Measurements from ENCODE around the gene CEP128. TPM values are rescaled to one million over a fixed set of nuclear protein-coding genes. Genes with fewer than 3 reads are reported as not detected.

CEP128 gene
- polyA plus RNA-seq, 4 donors, result 0.22 to 2.2 (median 1.1) TPM

DNA sequence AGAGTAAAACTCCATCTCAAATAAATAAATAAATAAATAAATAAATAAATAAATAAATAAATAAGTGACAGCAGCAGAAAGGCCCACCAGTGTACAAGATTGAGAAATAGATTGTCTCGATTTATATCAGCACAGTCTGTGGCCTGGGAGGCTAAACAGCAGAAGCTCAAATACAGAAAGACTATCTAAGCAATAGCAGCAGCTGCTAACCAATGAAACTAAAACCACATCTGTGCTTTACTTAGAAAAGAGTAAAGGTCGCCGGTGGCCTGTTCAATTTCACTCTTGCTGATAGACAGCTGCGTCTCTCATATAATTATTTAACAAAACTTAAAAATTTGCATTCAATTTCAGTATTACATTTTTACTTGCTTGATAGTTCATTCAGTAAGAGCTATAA lies 325.7 kb downstream of the CEP128 start:
- 19 to 58% (median 28%) methylated on average over 4 of the region's 4 CpGs for WGBS, 3 donors
- no peaks in the 10 kb centered on the region for H3K36me3 ChIP-seq (ENCODE audit: control insufficient read depth in 3 of 3, insufficient read depth in 2 of 3, low read depth in 1 of 3, low read length in 3 of 3)
- H3K4me1 ChIP-seq (ENCODE audit: control insufficient read depth in 3 of 3, insufficient read depth in 2 of 3, low read depth in 1 of 3, low read length in 2 of 3), result no peaks in the 10 kb centered on the region
- no peaks in the 10 kb centered on the region for H3K27me3 ChIP-seq (ENCODE audit: control insufficient read depth in 3 of 3, insufficient read depth in 3 of 3, low read length in 3 of 3)
- DNase-seq, result peak in 1 of 2 donors; percentile 15
- peaks cover 0 to 3% of the 10 kb centered on the region in 2 donors for H3K9me3 ChIP-seq (ENCODE audit: control insufficient read depth in 2 of 2, insufficient read depth in 1 of 2, low read depth in 1 of 2, low read length in 1 of 2)
- H3K27ac ChIP-seq (ENCODE audit: low read depth in 1 of 3, low read length in 2 of 3), result no peak overlapping the region
- no peak overlapping the region for H3K4me3 ChIP-seq (ENCODE audit: low read depth in 1 of 3, low read length in 3 of 3)
- no peak for FAIRE-seq

DNA sequence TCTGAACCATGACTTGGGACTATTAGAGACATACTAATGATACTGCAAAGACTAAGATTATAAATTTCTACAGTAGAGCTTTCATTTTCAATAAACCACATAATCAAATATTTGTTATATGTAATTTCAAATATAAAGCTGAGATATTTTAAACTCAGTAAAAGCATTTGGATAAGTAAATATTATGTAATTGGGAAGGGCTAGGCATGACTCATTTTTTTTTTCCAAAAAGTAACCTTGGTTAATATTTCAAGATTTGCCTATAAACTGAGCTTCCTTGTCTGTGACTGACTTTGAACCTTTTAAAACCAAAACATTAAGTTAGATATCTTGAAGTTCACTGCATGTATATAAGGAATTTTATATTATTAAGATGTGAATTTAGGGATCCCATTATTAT lies 332.5 kb downstream of the CEP128 start:
- Histone ChIP-seq H3K27me3 (ENCODE audit: control insufficient read depth in 3 of 3, insufficient read depth in 3 of 3, low read length in 3 of 3) (no peaks in the 10 kb centered on the region), H3K36me3 (ENCODE audit: control insufficient read depth in 3 of 3, insufficient read depth in 2 of 3, low read depth in 1 of 3, low read length in 3 of 3) (no peaks in the 10 kb centered on the region), H3K27ac (ENCODE audit: low read depth in 1 of 3, low read length in 2 of 3) (no peak overlapping the region), H3K9me3 (ENCODE audit: control insufficient read depth in 2 of 2, insufficient read depth in 1 of 2, low read depth in 1 of 2, low read length in 1 of 2) (no peaks in the 10 kb centered on the region), H3K4me1 (ENCODE audit: control insufficient read depth in 3 of 3, insufficient read depth in 2 of 3, low read depth in 1 of 3, low read length in 2 of 3) (no peaks in the 10 kb centered on the region), H3K4me3 (ENCODE audit: low read depth in 1 of 3, low read length in 3 of 3) (no peak overlapping the region)
- DNase-seq (no peak), FAIRE-seq (peak; percentile 10)

DNA sequence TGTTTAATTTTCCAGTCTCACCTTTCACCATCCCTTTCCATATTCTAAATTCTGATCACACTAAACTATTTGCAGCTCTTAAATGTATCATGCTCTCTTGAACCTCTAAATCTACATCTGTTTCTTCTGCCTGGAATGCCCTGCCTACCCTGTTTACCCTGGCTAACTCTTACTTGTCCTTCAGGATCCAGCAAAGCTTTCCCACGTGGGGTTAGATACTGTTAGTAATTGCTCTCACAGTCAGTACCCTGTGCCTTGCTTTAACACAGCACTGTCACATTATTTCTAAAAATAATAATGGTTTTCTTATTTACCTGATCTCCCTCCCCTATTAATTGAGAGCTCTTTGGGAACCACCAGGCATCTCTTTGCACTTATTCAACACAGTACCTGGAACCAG lies 333.0 kb downstream of the CEP128 start:
- WGBS, 3 donors, result 68 to 86% (median 69%) methylated on average over 1 of the region's 1 CpG
- Histone ChIP-seq H3K4me3 (ENCODE audit: low read depth in 1 of 3, low read length in 3 of 3) (no peak overlapping the region), H3K36me3 (ENCODE audit: control insufficient read depth in 3 of 3, insufficient read depth in 2 of 3, low read depth in 1 of 3, low read length in 3 of 3) (no peaks in the 10 kb centered on the region), H3K27ac (ENCODE audit: low read depth in 1 of 3, low read length in 2 of 3) (no peak overlapping the region), H3K4me1 (ENCODE audit: control insufficient read depth in 3 of 3, insufficient read depth in 2 of 3, low read depth in 1 of 3, low read length in 2 of 3) (no peaks in the 10 kb centered on the region), H3K27me3 (ENCODE audit: control insufficient read depth in 3 of 3, insufficient read depth in 3 of 3, low read length in 3 of 3) (no peaks in the 10 kb centered on the region), H3K9me3 (ENCODE audit: control insufficient read depth in 2 of 2, insufficient read depth in 1 of 2, low read depth in 1 of 2, low read length in 1 of 2) (no peaks in the 10 kb centered on the region)
- FAIRE-seq (no peak), DNase-seq (no peak)

- Histone ChIP-seq H3K36me3 (ENCODE audit: control insufficient read depth in 3 of 3, insufficient read depth in 2 of 3, low read depth in 1 of 3, low read length in 3 of 3) (no peaks in the 10 kb centered on the region), H3K9me3 (ENCODE audit: control insufficient read depth in 2 of 2, insufficient read depth in 1 of 2, low read depth in 1 of 2, low read length in 1 of 2) (no peaks in the 10 kb centered on the region), H3K27ac (ENCODE audit: low read depth in 1 of 3, low read length in 2 of 3) (no peak overlapping the region), H3K4me3 (ENCODE audit: low read depth in 1 of 3, low read length in 3 of 3) (no peak overlapping the region), H3K27me3 (ENCODE audit: control insufficient read depth in 3 of 3, insufficient read depth in 3 of 3, low read length in 3 of 3) (no peaks in the 10 kb centered on the region), H3K4me1 (ENCODE audit: control insufficient read depth in 3 of 3, insufficient read depth in 2 of 3, low read depth in 1 of 3, low read length in 2 of 3) (no peaks in the 10 kb centered on the region)
- no peak for FAIRE-seq
- WGBS, 3 donors, result 86 to 87% (median 86%) methylated on average over 5 of the region's 5 CpGs
- no peak for DNase-seq
Observed at GRCh38 chr14:80607430-80608190, 333.9 kb downstream of the CEP128 start.

DNA sequence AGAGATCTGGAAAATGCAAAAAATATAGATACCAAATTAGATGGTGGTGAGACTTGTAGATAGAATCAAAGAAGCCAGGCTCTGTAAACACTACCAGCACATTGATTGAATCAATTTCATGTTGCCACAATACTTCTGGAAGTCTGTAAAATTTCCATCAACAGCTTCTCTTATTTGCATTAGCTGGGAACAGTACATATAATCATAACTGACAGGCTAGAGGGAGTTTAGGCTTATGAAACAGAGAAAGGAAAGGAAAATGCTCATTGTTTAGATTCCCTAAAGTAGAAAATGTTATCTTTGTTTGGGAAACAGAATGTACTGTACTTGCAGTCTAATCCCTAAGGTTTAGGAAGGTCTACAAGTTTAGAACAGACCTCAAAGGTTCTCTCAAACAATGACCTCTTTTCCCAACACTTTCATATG lies 335.2 kb downstream of the CEP128 start:
- FAIRE-seq (no peak), DNase-seq (no peak)
- Histone ChIP-seq H3K9me3 (ENCODE audit: control insufficient read depth in 2 of 2, insufficient read depth in 1 of 2, low read depth in 1 of 2, low read length in 1 of 2) (no peaks in the 10 kb centered on the region), H3K36me3 (ENCODE audit: control insufficient read depth in 3 of 3, insufficient read depth in 2 of 3, low read depth in 1 of 3, low read length in 3 of 3) (no peaks in the 10 kb centered on the region), H3K27me3 (ENCODE audit: control insufficient read depth in 3 of 3, insufficient read depth in 3 of 3, low read length in 3 of 3) (no peaks in the 10 kb centered on the region), H3K27ac (ENCODE audit: low read depth in 1 of 3, low read length in 2 of 3) (no peak overlapping the region), H3K4me1 (ENCODE audit: control insufficient read depth in 3 of 3, insufficient read depth in 2 of 3, low read depth in 1 of 3, low read length in 2 of 3) (no peaks in the 10 kb centered on the region), H3K4me3 (ENCODE audit: low read depth in 1 of 3, low read length in 3 of 3) (no peak overlapping the region)

DNA sequence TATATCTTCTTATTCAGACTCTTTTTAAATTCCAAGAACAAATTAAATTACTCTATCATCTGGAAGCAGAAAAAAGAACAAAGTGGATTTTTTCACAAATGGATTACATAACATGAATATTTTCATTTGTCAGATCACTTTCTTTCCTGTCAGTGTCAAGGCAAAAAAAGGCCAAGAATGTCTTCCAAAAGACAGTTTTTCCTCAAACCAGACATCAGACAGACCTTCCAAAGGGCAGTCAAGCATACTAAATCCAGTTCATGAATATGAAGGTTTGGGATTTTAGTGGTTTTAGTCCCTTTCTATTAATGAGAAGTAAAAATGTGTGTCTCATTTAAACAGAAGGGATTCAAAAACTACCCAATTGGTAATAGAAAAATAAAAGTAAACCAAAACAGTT lies 336.0 kb downstream of the CEP128 start:
- H3K27ac ChIP-seq (ENCODE audit: low read depth in 1 of 3, low read length in 2 of 3), result no peak overlapping the region
- H3K4me3 ChIP-seq (ENCODE audit: low read depth in 1 of 3, low read length in 3 of 3), result no peak overlapping the region
- FAIRE-seq, result no peak
- no peaks in the 10 kb centered on the region for H3K36me3 ChIP-seq (ENCODE audit: control insufficient read depth in 3 of 3, insufficient read depth in 2 of 3, low read depth in 1 of 3, low read length in 3 of 3)
- H3K27me3 ChIP-seq (ENCODE audit: control insufficient read depth in 3 of 3, insufficient read depth in 3 of 3, low read length in 3 of 3), result no peaks in the 10 kb centered on the region
- H3K9me3 ChIP-seq (ENCODE audit: control insufficient read depth in 2 of 2, insufficient read depth in 1 of 2, low read depth in 1 of 2, low read length in 1 of 2), result no peaks in the 10 kb centered on the region
- H3K4me1 ChIP-seq (ENCODE audit: control insufficient read depth in 3 of 3, insufficient read depth in 2 of 3, low read depth in 1 of 3, low read length in 2 of 3), result no peaks in the 10 kb centered on the region
- no peak for DNase-seq

- Histone ChIP-seq H3K4me3 (ENCODE audit: low read depth in 1 of 3, low read length in 3 of 3) (no peak overlapping the region), H3K4me1 (ENCODE audit: control insufficient read depth in 3 of 3, insufficient read depth in 2 of 3, low read depth in 1 of 3, low read length in 2 of 3) (no peaks in the 10 kb centered on the region), H3K27ac (ENCODE audit: low read depth in 1 of 3, low read length in 2 of 3) (no peak overlapping the region), H3K9me3 (ENCODE audit: control insufficient read depth in 2 of 2, insufficient read depth in 1 of 2, low read depth in 1 of 2, low read length in 1 of 2) (no peaks in the 10 kb centered on the region), H3K36me3 (ENCODE audit: control insufficient read depth in 3 of 3, insufficient read depth in 2 of 3, low read depth in 1 of 3, low read length in 3 of 3) (no peaks in the 10 kb centered on the region), H3K27me3 (ENCODE audit: control insufficient read depth in 3 of 3, insufficient read depth in 3 of 3, low read length in 3 of 3) (no peaks in the 10 kb centered on the region)
- no peak for DNase-seq
- FAIRE-seq, result no peak
- WGBS, 3 donors, result 80 to 86% (median 82%) methylated on average over 1 of the region's 1 CpG
Observed at GRCh38 chr14:80602946-80603345, 338.6 kb downstream of the CEP128 start.

DNA sequence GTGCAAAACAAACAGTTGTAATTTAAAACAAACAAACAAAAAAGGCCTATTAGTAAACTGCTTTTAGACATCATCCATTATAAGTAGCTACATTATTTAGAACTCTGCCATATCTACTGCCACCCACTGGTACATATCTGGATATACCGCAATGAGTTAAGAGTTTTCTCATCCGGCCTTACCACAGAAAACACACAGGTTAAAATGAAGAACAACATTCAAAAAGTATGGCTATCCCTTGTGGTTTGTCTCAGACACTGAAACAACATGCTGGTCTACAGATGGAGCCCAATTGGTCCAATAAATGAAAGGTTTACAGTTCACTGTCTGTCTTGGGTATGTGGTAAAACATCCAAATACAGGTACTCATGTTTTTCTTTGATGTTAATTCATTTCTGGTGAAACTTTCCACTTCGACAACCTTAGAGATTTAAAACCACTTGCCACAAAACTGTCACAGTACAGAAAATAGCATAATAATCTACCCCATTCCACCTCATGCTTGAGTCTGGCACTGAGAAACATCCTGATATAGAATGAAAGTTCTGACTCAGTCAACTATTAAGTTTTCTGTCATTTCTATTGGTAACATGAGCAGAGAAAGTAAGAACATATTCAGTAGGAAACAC lies 354.3 kb downstream of the CEP128 start:
- H3K9me3 ChIP-seq (ENCODE audit: control insufficient read depth in 2 of 2, insufficient read depth in 1 of 2, low read depth in 1 of 2, low read length in 1 of 2), result no peaks in the 10 kb centered on the region
- FAIRE-seq (no peak), DNase-seq (peak; percentile 18 to 28)
- no peaks in the 10 kb centered on the region for H3K36me3 ChIP-seq (ENCODE audit: control insufficient read depth in 3 of 3, insufficient read depth in 2 of 3, low read depth in 1 of 3, low read length in 3 of 3)
- H3K4me3 ChIP-seq (ENCODE audit: low read depth in 1 of 3, low read length in 3 of 3), result no peak overlapping the region
- H3K4me1 ChIP-seq (ENCODE audit: control insufficient read depth in 3 of 3, insufficient read depth in 2 of 3, low read depth in 1 of 3, low read length in 2 of 3), result peaks cover 0 to 7% (median 2%) of the 10 kb centered on the region in 3 donors
- H3K27ac ChIP-seq (ENCODE audit: low read depth in 1 of 3, low read length in 2 of 3), result no peak overlapping the region
- no peaks in the 10 kb centered on the region for H3K27me3 ChIP-seq (ENCODE audit: control insufficient read depth in 3 of 3, insufficient read depth in 3 of 3, low read length in 3 of 3)
- 52 to 63% (median 60%) methylated on average over 3 of the region's 3 CpGs for WGBS, 3 donors

DNA sequence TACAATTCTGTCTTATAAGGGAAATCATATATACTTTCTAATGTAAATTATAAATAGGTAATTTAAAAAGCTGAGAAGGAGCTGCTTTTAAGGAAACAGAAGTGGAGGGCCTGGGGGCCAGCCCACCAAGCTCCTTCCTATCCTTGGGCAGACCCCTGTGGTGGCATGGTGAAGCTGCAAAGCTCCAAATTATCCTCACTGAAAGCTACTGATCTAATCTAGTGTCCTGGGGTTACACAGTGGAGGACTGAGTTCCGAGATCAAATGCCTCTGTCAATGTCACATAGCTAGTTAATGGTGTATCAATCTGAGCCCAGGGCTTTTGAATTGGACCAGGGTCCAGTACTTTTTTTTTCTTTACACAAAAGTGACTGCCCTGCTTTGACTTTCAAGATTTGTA lies 355.4 kb downstream of the CEP128 start:
- Histone ChIP-seq H3K4me1 (ENCODE audit: control insufficient read depth in 3 of 3, insufficient read depth in 2 of 3, low read depth in 1 of 3, low read length in 2 of 3) (peaks cover 0 to 7% (median 2%) of the 10 kb centered on the region in 3 donors), H3K27me3 (ENCODE audit: control insufficient read depth in 3 of 3, insufficient read depth in 3 of 3, low read length in 3 of 3) (no peaks in the 10 kb centered on the region), H3K4me3 (ENCODE audit: low read depth in 1 of 3, low read length in 3 of 3) (no peak overlapping the region), H3K36me3 (ENCODE audit: control insufficient read depth in 3 of 3, insufficient read depth in 2 of 3, low read depth in 1 of 3, low read length in 3 of 3) (no peaks in the 10 kb centered on the region), H3K27ac (ENCODE audit: low read depth in 1 of 3, low read length in 2 of 3) (no peak overlapping the region), H3K9me3 (ENCODE audit: control insufficient read depth in 2 of 2, insufficient read depth in 1 of 2, low read depth in 1 of 2, low read length in 1 of 2) (no peaks in the 10 kb centered on the region)
- FAIRE-seq (no peak), DNase-seq (no peak)
- whole genome bisulfite sequencing, 3 donors, result 87 to 100% (median 97%) methylated on average over 1 of the region's 1 CpG

Data from small intestine (tissue), 7 donors.